ENCODE data around the gene PDE1C.

GRCh38 chr7:31954500-31954899 is 115.7 kb downstream of the PDE1C start:
- TF ChIP-seq POLR2A (IDR thresholded peaks at IDR 0.05; ENCODE audit: low read depth, low read length) = no peak
- TF ChIP-seq TAF1 (IDR thresholded peaks at IDR 0.05; ENCODE audit: low read depth, low read length) = no peak

Data from GM12891 (cell line).